ENCODE results near the gene SYNPR. TPM values are rescaled to one million over a fixed set of nuclear protein-coding genes. Genes with fewer than 3 reads are reported as not detected.

The SYNPR gene
- total RNA-seq, 2 donors from 2014 or later = not detected

DNA sequence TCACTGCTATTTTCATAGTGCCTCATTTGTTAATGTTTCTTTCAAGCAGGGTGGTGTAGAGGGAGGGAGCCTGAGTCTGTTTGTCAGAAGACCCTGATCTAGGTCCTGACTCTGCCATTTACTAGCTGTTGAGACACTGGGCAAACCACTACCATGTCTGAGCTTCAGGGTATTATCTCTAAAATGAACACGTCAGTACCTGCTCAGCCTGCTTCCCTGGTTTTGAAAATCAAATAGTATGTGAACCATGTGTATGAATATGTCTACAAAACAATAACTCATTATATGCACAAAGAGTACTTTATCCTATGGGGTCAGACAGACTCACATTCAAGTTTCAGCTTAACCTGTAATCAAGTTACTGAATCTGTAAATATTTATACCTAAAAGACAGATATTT is 25.1 kb downstream of the SYNPR start:
- no peaks in the 10 kb centered on the region for H3K9me3 ChIP-seq
- no peaks in the 10 kb centered on the region for H3K27me3 ChIP-seq (replicated peaks; ENCODE audit: insufficient read depth)
- no peak for DNase-seq (ENCODE audit: low spot score)
- H3K4me3 ChIP-seq = no peak overlapping the region
- no peaks in the 10 kb centered on the region for H3K36me3 ChIP-seq
- TF ChIP-seq, protein P1, sequence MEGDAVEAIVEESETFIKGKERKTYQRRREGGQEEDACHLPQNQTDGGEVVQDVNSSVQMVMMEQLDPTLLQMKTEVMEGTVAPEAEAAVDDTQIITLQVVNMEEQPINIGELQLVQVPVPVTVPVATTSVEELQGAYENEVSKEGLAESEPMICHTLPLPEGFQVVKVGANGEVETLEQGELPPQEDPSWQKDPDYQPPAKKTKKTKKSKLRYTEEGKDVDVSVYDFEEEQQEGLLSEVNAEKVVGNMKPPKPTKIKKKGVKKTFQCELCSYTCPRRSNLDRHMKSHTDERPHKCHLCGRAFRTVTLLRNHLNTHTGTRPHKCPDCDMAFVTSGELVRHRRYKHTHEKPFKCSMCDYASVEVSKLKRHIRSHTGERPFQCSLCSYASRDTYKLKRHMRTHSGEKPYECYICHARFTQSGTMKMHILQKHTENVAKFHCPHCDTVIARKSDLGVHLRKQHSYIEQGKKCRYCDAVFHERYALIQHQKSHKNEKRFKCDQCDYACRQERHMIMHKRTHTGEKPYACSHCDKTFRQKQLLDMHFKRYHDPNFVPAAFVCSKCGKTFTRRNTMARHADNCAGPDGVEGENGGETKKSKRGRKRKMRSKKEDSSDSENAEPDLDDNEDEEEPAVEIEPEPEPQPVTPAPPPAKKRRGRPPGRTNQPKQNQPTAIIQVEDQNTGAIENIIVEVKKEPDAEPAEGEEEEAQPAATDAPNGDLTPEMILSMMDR (IDR thresholded peaks at IDR 0.05) = no peak
- no peaks in the 10 kb centered on the region for H3K4me1 ChIP-seq (ENCODE audit: control insufficient read depth in 1 of 2, low read depth in 2 of 2)
- no peak for ATAC-seq (ENCODE audit: insufficient number of reproducible peaks, low FRiP score, low read depth)
- no peak overlapping the region for H3K27ac ChIP-seq

DNA sequence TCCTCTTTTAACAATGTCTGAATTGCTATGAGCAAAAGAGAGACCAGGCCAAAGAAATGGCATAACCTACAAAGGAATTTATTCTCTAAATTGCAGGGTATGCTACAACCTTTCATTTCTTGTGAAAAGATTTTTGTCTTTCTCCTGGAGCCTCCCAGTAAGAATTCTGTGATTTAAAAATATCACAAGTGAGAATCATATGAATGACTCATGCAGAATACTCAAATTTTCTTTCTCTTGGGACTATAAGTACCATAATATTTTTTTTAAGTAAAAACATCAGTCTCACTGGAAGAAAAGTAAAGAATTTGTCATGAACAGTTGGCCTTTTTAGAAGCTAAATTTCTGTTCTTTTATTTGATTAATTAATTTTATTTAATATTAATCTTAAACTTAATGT is 26.3 kb downstream of the SYNPR start:
- ATAC-seq (ENCODE audit: insufficient number of reproducible peaks, low FRiP score, low read depth) (no peak), DNase-seq (ENCODE audit: low spot score) (no peak)
- TF ChIP-seq, protein P1 (IDR thresholded peaks at IDR 0.05) = no peak
- Histone ChIP-seq H3K36me3 (no peaks in the 10 kb centered on the region), H3K27ac (no peak overlapping the region), H3K4me3 (no peak overlapping the region), H3K9me3 (no peaks in the 10 kb centered on the region), H3K4me1 (ENCODE audit: control insufficient read depth in 1 of 2, low read depth in 2 of 2) (no peaks in the 10 kb centered on the region), H3K27me3 (replicated peaks; ENCODE audit: insufficient read depth) (no peaks in the 10 kb centered on the region)

DNA sequence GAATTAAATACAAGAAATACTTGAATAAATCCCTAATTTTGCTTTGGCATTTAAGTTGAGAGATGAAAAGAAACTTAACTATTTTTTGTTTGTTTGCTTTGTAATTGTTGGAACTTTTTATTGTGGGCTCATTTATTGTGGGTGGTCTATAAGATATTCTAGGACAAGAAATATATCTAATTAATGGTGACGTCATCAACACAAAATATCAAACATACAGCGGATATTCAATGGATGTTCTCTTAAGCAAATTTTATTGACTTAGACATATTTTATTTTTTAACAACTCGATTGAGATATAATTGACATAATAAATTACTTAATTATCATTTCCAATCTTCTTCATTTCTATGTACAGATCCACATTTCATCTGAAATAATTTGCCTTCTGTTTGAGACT is 30.0 kb downstream of the SYNPR start:
- Histone ChIP-seq H3K4me3 (no peak overlapping the region), H3K36me3 (no peaks in the 10 kb centered on the region), H3K9me3 (no peaks in the 10 kb centered on the region), H3K4me1 (ENCODE audit: control insufficient read depth in 1 of 2, low read depth in 2 of 2) (no peaks in the 10 kb centered on the region), H3K27me3 (replicated peaks; ENCODE audit: insufficient read depth) (no peaks in the 10 kb centered on the region), H3K27ac (no peak overlapping the region)
- ATAC-seq (ENCODE audit: insufficient number of reproducible peaks, low FRiP score, low read depth) (no peak), DNase-seq (ENCODE audit: low spot score) (no peak)
- TF ChIP-seq, protein P1 (IDR thresholded peaks at IDR 0.05) = no peak

DNA sequence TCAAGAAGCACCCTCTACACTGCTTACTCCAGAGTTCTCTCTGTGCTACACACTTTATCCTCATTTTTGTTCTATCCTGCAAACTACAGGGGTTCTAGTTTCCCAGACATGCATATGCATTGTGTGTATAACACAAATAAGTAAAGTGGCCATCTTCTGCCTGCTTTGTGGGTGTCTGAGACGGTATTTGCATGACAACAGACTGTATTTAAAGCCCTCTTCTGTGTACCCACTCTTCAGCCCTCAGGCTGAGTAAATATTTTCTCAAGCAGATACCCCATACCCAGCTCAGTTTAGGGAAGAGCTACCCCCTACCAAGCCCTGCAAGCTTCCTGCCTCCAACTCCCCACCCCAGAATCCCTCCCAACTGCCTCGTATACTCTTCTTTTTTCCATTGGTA is 31.7 kb downstream of the SYNPR start:
- no peak for ATAC-seq (ENCODE audit: insufficient number of reproducible peaks, low FRiP score, low read depth)
- no peak overlapping the region for H3K27ac ChIP-seq
- H3K9me3 ChIP-seq = no peaks in the 10 kb centered on the region
- no peaks in the 10 kb centered on the region for H3K36me3 ChIP-seq
- DNase-seq (ENCODE audit: low spot score) = no peak
- TF ChIP-seq, protein P1 (IDR thresholded peaks at IDR 0.05) = no peak
- no peaks in the 10 kb centered on the region for H3K27me3 ChIP-seq (replicated peaks; ENCODE audit: insufficient read depth)
- H3K4me3 ChIP-seq = no peak overlapping the region
- no peaks in the 10 kb centered on the region for H3K4me1 ChIP-seq (ENCODE audit: control insufficient read depth in 1 of 2, low read depth in 2 of 2)

DNA sequence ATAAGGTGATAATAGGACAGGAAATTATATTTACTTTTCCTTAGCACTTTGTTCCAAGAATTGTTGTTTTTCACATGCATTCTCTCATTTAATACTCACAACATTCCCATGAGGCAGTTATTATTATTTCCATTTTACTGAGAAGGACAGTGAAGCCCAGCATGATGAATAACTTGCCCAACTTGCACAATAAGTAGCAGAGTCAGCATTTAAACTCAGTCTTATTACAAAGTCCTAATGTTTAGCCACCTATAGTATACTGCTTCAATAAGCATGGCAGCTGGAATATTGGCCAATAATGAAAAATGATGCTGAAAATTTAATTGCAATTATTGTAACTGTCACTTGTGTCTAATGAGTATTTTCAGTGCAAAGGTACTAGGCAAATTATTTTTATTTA is 45.7 kb downstream of the SYNPR start:
- TF ChIP-seq, protein P1 (IDR thresholded peaks at IDR 0.05) = no peak

More for the DNA sequence above, 45.7 kb downstream of the SYNPR start:
- no peak overlapping the region for H3K27ac ChIP-seq
- H3K27me3 ChIP-seq (replicated peaks; ENCODE audit: insufficient read depth) = no peaks in the 10 kb centered on the region
- H3K9me3 ChIP-seq = no peaks in the 10 kb centered on the region
- no peak overlapping the region for H3K4me3 ChIP-seq
- no peak for DNase-seq (ENCODE audit: low spot score)
- ATAC-seq (ENCODE audit: insufficient number of reproducible peaks, low FRiP score, low read depth) = no peak
- no peaks in the 10 kb centered on the region for H3K4me1 ChIP-seq (ENCODE audit: control insufficient read depth in 1 of 2, low read depth in 2 of 2)
- no peaks in the 10 kb centered on the region for H3K36me3 ChIP-seq
